Left ventricle myocardium inferior (tissue), 1 donor: Measurements from ENCODE around the gene ROR1. TPM values are rescaled to one million over a fixed set of nuclear protein-coding genes. Genes with fewer than 3 reads are reported as not detected.
A peak's percentile ranks its signal among the peaks of the same experiment; 100 is the strongest.

Experiments used
- DNase-seq: peaks from one replicate; pipeline ENCODE4 v3.0.0-alpha.2; 2020
- H3K27ac ChIP-seq: fragments of 200-600 bp; replicated peaks from 2 replicates; pipeline ENCODE4 v1.8.0; 2021
- H3K27me3 ChIP-seq: fragments of 200-600 bp; 2 replicates; pipeline ENCODE4 v1.8.0; 2021; ENCODE audit warnings: low read depth
- H3K36me3 ChIP-seq: fragments of 200-600 bp; 2 replicates; pipeline ENCODE4 v1.8.0; 2021
- H3K4me1 ChIP-seq: fragments of 200-600 bp; 2 replicates; pipeline ENCODE4 v1.8.0; 2021
- H3K4me3 ChIP-seq: fragments of 200-600 bp; 2 replicates; pipeline ENCODE4 v1.8.0; 2021; ENCODE audit warnings: mild to moderate bottlenecking, moderate library complexity
- H3K9me3 ChIP-seq: fragments of 200-600 bp; replicated peaks from 2 replicates; pipeline ENCODE4 v1.8.0; 2021
- intact Hi-C: fragments of 100-400 bp; cut with micrococcal nuclease; formaldehyde crosslinking; loops from one replicate; pipeline ENCODE4 v1.11.0; 2022
- total RNA-seq: library from RNA; stranded (reverse); fragmentation: NEBNext Ultra II Directional; extraction: Animal tissue kit (Norgen Biotek cat#: 25700); gene quantifications from one replicate; pipeline ENCODE4 v1.2.1, GENCODE V29; 2021
- TF ChIP-seq, protein P1 (sequence below): fragments of 200-600 bp; IDR thresholded peaks from 2 replicates; pipeline ENCODE4 v1.8.0; 2021; ENCODE audit warnings: antibody characterized with exemption, mild to moderate bottlenecking, borderline replicate concordance
- donor health status: DM: no; HTN: yes; CAD: no; lungs with severe emphysema.

Gene ROR1
- total RNA-seq, 1 donor from 2014 or later: 14.0 TPM

- no peaks in the 10 kb centered on the region for H3K9me3 ChIP-seq
Observed at GRCh38 chr1:63887809-63888208, 114.0 kb downstream of the ROR1 start.

DNA sequence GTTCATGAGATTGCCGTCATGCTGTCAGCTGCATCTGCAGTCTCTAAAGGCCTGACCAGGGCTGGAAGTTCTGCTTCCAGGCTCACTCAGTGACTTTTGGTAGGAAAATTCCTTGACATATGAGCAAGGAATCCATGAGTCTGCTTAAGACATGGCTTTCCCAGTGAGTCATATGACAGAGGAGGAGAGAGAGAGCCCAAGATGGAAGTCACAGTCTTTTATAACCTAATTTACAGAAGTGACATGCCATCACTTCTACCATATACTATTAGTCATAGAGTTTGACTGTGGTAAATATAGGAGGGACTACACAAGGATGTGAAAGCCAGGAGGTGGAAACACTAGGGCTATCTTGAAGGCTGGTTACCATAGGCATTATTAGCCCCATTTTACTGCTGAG is 115.2 kb downstream of the ROR1 start:
- DNase-seq: no peak
- H3K27me3 ChIP-seq: no peaks in the 10 kb centered on the region
- H3K27ac ChIP-seq: no peak overlapping the region
- H3K4me3 ChIP-seq: no peak overlapping the region
- intact Hi-C loops: no loop called here
- no peaks in the 10 kb centered on the region for H3K9me3 ChIP-seq
- no peaks in the 10 kb centered on the region for H3K36me3 ChIP-seq
- peaks cover 25% of the 10 kb centered on the region for H3K4me1 ChIP-seq
- TF ChIP-seq, protein P1, sequence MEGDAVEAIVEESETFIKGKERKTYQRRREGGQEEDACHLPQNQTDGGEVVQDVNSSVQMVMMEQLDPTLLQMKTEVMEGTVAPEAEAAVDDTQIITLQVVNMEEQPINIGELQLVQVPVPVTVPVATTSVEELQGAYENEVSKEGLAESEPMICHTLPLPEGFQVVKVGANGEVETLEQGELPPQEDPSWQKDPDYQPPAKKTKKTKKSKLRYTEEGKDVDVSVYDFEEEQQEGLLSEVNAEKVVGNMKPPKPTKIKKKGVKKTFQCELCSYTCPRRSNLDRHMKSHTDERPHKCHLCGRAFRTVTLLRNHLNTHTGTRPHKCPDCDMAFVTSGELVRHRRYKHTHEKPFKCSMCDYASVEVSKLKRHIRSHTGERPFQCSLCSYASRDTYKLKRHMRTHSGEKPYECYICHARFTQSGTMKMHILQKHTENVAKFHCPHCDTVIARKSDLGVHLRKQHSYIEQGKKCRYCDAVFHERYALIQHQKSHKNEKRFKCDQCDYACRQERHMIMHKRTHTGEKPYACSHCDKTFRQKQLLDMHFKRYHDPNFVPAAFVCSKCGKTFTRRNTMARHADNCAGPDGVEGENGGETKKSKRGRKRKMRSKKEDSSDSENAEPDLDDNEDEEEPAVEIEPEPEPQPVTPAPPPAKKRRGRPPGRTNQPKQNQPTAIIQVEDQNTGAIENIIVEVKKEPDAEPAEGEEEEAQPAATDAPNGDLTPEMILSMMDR: no peak

More at GRCh38 chr1:63887809-63888208, 114.0 kb downstream of the ROR1 start:
- Histone ChIP-seq H3K27ac (no peak overlapping the region), H3K27me3 (no peaks in the 10 kb centered on the region), H3K4me3 (no peak overlapping the region), H3K36me3 (no peaks in the 10 kb centered on the region), H3K4me1 (peaks cover 25% of the 10 kb centered on the region)
- intact Hi-C loops: no loop called here
- TF ChIP-seq, protein P1: no peak
- no peak for DNase-seq

GRCh38 chr1:63890468-63890867 is 116.7 kb downstream of the ROR1 start:
- intact Hi-C loops: no loop called here
- DNase-seq: no peak
- H3K27ac ChIP-seq: no peak overlapping the region

DNA sequence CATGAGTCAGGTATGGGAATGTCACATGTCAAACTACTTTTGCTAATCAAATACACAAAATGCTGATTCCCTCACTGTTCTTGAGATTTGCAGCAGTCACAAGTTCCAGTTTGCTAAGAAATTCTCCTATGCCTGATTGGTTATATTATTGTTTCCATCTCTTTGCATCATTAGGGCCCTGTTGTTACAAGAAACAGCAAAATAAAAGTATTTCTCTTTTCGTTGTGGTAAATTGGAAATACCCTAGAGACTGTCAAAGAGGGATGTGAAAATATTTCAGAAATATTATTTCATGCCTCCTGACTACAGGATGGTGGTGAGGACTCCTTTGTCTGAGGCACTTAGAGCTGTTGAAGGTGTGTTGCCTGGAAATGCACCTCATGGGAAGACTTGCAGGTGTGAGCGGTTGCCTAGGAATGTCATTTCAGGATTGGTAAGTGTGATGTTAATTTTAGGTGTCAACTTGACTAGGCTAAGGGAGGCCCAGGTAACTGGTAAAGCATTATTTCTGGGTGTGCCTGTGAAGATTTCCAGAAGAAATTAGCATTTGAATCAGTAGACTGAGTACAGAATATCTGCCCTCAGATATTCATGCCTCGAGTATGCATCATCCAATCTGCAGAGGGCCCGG is 117.4 kb downstream of the ROR1 start:
- no peaks in the 10 kb centered on the region for H3K9me3 ChIP-seq
- H3K4me1 ChIP-seq: peaks cover 16% of the 10 kb centered on the region
- H3K27ac ChIP-seq: no peak overlapping the region
- H3K4me3 ChIP-seq: no peak overlapping the region
- H3K36me3 ChIP-seq: no peaks in the 10 kb centered on the region
- TF ChIP-seq, protein P1: no peak
- intact Hi-C loops: no loop called here
- no peaks in the 10 kb centered on the region for H3K27me3 ChIP-seq
- no peak for DNase-seq

More at GRCh38 chr1:63890468-63890867, 116.7 kb downstream of the ROR1 start:
- Histone ChIP-seq H3K4me3 (no peak overlapping the region), H3K27me3 (no peaks in the 10 kb centered on the region), H3K36me3 (no peaks in the 10 kb centered on the region), H3K9me3 (no peaks in the 10 kb centered on the region), H3K4me1 (peaks cover 16% of the 10 kb centered on the region)
- TF ChIP-seq, protein P1: no peak

DNA sequence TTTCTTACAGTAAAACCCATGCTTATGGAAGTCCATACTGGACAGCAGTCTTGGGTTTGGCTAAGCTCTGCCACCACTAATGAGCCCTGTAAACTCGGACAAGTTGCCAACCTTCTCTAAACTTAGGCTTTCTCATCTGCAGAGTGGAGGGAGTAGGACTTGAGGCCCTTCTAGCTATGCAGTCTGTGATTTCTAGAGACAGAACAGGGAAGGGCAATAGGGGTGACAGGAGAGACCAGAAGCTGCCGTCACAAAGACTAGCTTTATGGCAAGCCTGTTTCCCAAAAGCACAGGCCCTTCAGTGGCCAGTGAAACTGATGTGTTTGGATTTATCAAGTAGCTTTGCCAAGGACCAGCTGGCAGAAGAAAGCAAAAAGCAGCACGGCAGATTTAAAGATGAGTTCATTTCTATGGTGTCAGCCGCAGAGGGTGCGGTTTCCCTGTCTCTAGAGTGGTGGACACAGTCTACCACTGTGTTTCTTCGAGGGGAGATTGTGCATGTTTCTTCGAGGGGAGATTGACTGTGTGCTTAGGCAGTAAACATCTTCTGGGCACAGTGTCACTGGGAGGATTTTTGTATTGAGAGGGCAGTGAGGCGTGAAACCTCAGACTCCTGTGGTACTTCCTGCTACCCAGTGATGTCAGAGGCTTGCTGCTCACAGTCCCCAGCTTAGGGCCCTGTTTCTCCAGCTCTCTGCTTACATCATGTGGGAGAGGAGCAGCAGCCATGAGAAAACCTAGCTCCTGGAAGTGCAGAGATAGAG is 119.0 kb downstream of the ROR1 start:
- DNase-seq: no peak
- H3K4me1 ChIP-seq: peaks cover 16% of the 10 kb centered on the region
- H3K9me3 ChIP-seq: no peaks in the 10 kb centered on the region
- H3K36me3 ChIP-seq: no peaks in the 10 kb centered on the region
- TF ChIP-seq, protein P1: no peak
- no peaks in the 10 kb centered on the region for H3K27me3 ChIP-seq
- peak overlapping the region; percentile 34 for H3K27ac ChIP-seq
- no peak overlapping the region for H3K4me3 ChIP-seq
- intact Hi-C loops: no loop called here
